ENCODE data around the gene CEP83.
"Not testable (repeated sequence)": the region's sequence is repeated elsewhere in the genome, so short reads cannot be mapped to it uniquely, and the experiment has no call there.

CEP83 gene, protein sequence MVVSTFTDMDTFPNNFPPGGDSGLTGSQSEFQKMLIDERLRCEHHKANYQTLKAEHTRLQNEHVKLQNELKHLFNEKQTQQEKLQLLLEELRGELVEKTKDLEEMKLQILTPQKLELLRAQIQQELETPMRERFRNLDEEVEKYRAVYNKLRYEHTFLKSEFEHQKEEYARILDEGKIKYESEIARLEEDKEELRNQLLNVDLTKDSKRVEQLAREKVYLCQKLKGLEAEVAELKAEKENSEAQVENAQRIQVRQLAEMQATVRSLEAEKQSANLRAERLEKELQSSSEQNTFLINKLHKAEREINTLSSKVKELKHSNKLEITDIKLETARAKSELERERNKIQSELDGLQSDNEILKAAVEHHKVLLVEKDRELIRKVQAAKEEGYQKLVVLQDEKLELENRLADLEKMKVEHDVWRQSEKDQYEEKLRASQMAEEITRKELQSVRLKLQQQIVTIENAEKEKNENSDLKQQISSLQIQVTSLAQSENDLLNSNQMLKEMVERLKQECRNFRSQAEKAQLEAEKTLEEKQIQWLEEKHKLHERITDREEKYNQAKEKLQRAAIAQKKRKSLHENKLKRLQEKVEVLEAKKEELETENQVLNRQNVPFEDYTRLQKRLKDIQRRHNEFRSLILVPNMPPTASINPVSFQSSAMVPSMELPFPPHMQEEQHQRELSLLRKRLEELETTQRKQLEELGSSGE

DNA sequence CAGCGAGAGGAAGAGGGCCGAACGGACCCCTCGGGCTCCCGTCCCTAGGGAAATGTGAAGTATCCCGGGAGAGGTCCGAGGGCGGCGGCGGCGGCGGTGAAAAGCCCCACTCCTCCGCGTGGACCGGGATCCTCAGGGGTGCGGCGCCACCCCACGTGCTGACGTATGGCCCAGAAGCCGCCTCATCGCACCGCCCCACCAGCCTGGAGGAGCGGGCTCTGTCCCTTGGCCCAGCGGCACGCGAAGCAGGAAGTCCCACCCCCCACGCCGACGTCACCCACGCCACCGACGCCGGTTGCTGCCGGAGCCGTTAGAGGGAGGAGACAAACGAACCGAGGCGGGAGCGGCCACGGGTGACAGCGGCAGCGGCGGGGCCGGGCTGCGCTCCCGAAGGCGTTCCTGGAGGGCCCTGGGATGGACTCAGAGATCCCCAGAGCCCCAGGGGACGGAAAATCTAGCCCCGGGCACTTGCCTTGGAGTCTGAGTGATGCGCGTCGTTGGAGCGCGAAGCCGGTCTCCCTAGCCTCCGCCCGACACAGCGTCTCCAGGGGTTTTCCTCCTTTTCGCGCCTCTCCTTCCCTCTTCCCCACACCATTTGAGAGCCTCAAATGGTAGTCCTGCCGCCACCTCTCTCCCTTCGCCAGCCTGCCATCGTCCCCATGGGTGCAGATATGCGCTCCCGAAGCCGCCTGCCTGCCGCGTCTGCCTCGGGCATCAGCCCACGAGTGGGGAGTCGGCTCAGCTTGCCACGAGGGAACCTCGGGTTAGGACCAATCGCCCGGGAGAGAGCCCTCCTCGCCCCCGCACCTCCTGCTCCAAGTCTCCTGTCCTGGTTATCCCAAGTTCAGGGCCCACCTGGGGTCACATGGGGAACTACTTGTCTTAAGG, at the start of gene CEP83:
TSS of gene CEP83 (minus strand) at position 140 of the 888 bp plus-strand sequence. CDS start 47,377 bp downstream, outside the sequence.
- peak; percentile 97 for DNase-seq (ENCODE audit: low read depth)

- DNase-seq (ENCODE audit: low read depth) = no peak
Measured at GRCh38 chr12:94509317-94509716, 49.6 kb upstream of the CEP83 start.

- DNase-seq (ENCODE audit: low read depth) = no peak
Measured at GRCh38 chr12:94507455-94507854, 47.8 kb upstream of the CEP83 start.

GRCh38 chr12:94504386-94504785, 44.7 kb upstream of the CEP83 start:
- no peak for DNase-seq (ENCODE audit: low read depth)

DNA sequence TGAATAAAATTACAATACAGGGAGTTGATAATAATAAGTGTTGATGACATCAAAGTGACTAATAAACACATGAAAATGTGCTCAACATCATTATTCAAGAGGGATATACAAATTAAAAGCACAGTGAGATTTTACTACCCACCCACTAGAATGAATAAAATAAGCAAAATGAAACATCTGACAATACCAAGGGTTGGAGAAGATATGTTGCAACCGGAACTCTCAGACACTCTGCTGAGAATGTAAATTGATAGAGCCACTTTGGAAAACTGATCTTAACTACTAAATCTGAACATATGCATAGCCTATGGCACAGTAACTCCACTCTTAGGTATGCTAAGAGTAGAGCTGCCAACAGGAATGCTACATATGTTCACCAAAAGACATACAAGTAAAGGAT, 44.0 kb upstream of the CEP83 start:
- no peak for DNase-seq (ENCODE audit: low read depth)

DNA sequence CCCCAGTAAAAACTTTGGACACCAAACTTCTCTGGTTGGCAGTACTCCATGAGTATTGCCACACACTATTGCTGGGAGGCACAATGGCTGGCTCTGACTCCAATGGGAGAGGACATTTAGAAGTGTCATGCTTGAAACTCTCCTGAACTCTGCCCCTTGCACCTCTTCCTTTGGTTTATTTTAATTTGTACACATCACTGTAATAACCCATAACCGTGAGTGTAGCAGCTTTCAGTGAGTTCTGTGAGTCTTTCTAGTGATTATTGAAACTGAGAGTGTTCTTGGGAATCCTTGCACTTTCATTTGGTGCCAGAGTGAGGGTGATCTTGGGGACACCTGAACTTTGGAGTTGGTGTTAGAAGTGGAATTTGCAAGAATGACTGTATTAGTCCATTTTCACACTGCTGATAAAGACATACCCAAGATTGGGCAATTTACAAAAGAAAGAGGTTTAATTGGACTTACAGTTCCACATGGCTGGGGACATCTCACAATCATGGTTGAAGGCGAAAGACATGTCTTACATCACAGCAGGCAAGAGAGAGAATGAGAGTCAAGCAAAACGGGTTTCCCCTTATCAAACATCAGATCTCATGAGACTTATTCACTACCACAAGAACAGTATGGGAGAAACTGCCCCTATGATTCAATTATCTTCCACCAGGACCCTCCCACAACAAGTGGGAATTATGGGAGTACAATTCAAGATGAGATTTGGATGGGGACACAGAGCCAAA, 41.3 kb upstream of the CEP83 start:
- no peak for DNase-seq (ENCODE audit: low read depth)

- DNase-seq (ENCODE audit: low read depth) = no peak
Measured at GRCh38 chr12:94498698-94499097, 39.0 kb upstream of the CEP83 start.

GRCh38 chr12:94498073-94498472, 38.4 kb upstream of the CEP83 start:
- no peak for DNase-seq (ENCODE audit: low read depth)

GRCh38 chr12:94495445-94496115, 35.9 kb upstream of the CEP83 start:
- no peak for DNase-seq (ENCODE audit: low read depth)

- DNase-seq (ENCODE audit: low read depth) = no peak
Measured at GRCh38 chr12:94491489-94491888, 31.8 kb upstream of the CEP83 start.

GRCh38 chr12:94488463-94488862, 28.8 kb upstream of the CEP83 start:
- DNase-seq (ENCODE audit: low read depth) = no peak

GRCh38 chr12:94481734-94482133, 22.1 kb upstream of the CEP83 start:
- DNase-seq (ENCODE audit: low read depth) = no peak

- DNase-seq (ENCODE audit: low read depth) = no peak
Measured at GRCh38 chr12:94469522-94469921, 9.9 kb upstream of the CEP83 start.

DNA sequence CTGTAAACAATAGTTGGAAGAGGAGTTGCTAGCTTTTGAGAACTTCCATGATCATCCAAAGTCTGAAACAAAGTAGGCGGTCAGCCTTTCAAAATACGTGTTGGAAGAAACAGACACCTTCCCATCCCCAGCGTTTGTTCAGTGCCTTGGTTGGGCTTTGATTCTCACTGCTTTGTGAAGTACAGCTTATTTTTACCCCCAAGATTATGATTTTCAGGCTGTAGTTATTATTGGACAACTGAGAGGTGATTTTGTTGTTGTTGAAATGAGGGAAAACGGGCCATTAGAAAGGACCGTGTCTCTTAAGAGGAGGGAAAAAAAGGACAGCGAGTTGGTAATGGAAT, 921 bp upstream of the CEP83 start:
- no peak for DNase-seq (ENCODE audit: low read depth)

DNA sequence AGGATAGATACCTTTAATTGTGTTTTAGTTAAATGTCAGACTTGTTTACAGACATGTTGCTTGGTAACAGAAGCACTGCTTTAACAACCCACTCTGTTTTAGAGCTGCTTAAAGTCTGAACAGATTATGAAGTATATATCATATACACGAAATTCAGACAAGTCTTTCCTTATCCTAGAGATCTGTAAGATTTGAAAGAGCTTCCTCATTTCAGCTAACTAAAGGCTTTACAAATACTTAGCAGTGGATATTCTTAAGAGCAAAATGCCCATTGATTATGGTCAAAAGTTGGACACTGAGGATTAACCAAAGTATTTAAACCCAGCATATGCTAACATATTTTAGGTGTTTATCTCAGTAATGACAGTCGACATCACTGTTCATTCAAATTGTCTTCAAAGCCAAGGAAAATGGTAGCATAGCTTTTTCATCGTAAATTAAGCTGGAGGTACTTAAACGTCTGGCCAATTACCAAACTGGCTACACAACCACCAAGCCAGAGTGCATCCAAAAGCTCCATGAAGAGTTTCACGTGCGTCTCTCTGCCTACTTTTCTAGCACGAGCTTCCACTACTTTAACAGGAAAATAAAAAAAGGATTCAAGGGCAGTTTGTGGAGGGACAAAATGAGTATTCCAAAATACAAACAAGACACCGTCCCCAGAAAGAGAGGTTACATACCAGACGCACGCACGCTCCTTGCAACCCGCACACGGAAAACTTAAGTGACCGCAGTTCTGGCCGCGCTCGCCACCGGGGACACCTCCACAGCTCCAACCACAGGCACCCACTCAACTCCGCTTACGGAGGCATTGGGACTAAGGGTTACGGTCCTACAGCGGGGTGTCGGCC, 565 bp downstream of the CEP83 start:
- DNase-seq (ENCODE audit: low read depth) = no peak

GRCh38 chr12:94457311-94457710, 2.4 kb downstream of the CEP83 start:
- DNase-seq (ENCODE audit: low read depth) = no peak

- not testable (repeated sequence) for DNase-seq (ENCODE audit: low read depth)
Measured at GRCh38 chr12:94454318-94454717, 5.3 kb downstream of the CEP83 start.

- no peak for DNase-seq (ENCODE audit: low read depth)
Measured at GRCh38 chr12:94445662-94446061, 14.0 kb downstream of the CEP83 start.

DNA sequence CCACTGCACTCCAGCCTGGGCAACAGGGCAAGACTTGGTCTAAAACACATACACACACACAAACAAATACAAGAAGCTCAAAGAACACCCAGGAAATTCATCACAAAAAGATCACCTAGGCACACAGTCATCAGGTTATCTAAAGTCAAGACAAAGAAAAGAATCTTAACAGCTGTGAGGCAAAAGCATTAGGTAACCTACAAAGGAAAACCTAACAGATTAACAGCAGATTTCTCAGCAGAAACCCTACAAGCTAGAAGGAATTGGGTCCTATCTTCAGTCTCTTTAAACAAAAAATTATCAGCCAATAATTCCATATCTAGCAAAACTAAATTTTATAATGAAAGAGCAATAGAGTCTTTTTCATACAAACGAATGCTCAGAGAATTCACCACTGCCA, 22.4 kb downstream of the CEP83 start:
- no peak for DNase-seq (ENCODE audit: low read depth)

- no peak for DNase-seq (ENCODE audit: low read depth)
Measured at GRCh38 chr12:94435511-94435927, 24.1 kb downstream of the CEP83 start.
